ENCODE measurements around the gene SMCO3. TPM values are rescaled to one million over a fixed set of nuclear protein-coding genes. Genes with fewer than 3 reads are reported as not detected.

SMCO3 gene
- total and polyA plus RNA-seq, 2 of the 8 experiments (the other 6 are each of a cell fraction or from before 2014, with no cell fraction given): not detected

DNA sequence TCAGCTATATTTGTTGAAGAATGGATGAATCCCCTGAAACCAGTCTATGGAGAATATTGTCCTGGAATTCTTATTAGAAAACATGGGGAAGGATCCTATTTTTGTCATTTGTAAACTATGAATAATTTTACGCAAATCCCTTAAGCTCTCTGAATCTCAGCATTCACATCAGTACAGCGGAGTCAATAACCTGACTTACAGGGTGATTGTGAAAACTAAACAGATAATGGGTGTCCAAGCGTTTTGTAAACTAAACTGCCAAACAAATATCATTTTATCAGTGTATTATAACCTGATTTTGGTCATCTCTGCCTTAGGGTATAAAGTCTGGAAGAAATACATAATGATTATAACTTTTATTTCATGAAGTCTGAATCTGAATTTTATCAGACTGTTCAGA, 19.4 kb upstream of the SMCO3 start:
- CTCF ChIA-PET (ENCODE audit: partially characterized antibody): interaction anchor here (1.0 to 1.6 kb wide), 3 partner anchors 12 to 105 kb away, joined by 4 to 6 read pairs (median 4); partner anchors contain the start of gene ERP27
- H3K9ac ChIP-seq (replicated peaks in 1 of 4; ENCODE audit: extremely low read depth in 1 of 4, low read depth in 3 of 4, low read length in 3 of 4): no peak overlapping the region

More for the DNA sequence above, 19.4 kb upstream of the SMCO3 start:
- DNase-seq (ENCODE audit: low read depth in 1 of 2, low spot score in 2 of 2) (no peak), FAIRE-seq (no peak)
- Histone ChIP-seq H2BK120ac (replicated peaks; ENCODE audit: low read depth, low read length) (no peak overlapping the region), H3K79me2 (ENCODE audit: control insufficient read depth in 1 of 2, insufficient read depth in 2 of 2, low read length in 2 of 2) (no peaks in the 10 kb centered on the region), H4K20me1 (replicated peaks in 1 of 2; ENCODE audit: control insufficient read depth in 1 of 2, insufficient read depth in 2 of 2, low read length in 2 of 2) (no peaks in the 10 kb centered on the region), H3K23me2 (ENCODE audit: low read depth, low read length) (no peaks in the 10 kb centered on the region), H3K79me1 (ENCODE audit: low read depth, low read length) (no peaks in the 10 kb centered on the region), H3K4ac (replicated peaks; ENCODE audit: insufficient read length, low read depth, low read length) (no peak overlapping the region), H3K27me3 (replicated peaks in 1 of 4; ENCODE audit: control insufficient read depth in 3 of 4, extremely low read depth in 1 of 4, insufficient read depth in 3 of 4, low read length in 3 of 4) (no peaks in the 10 kb centered on the region), H2BK20ac (ENCODE audit: low read length) (no peak overlapping the region), H4K91ac (replicated peaks; ENCODE audit: insufficient read length, low read length) (no peak overlapping the region), H3K18ac (ENCODE audit: extremely low read depth, low read length) (no peak overlapping the region), H2BK12ac (ENCODE audit: low read depth, low read length) (no peak overlapping the region), H3K56ac (replicated peaks; ENCODE audit: insufficient read length, low read depth, low read length) (no peak overlapping the region), H3K14ac (ENCODE audit: insufficient read length) (no peak overlapping the region), H2AFZ (ENCODE audit: low read length) (no peak overlapping the region), H3K4me3 (ENCODE audit: extremely low read depth in 1 of 4, insufficient read depth in 2 of 4, low read depth in 3 of 4, low read length in 4 of 4) (no peak overlapping the region), H3K9me3 (ENCODE audit: insufficient read depth in 2 of 2, low read depth in 1 of 2, low read length in 1 of 2) (no peaks in the 10 kb centered on the region), H2AK5ac (ENCODE audit: low read depth, low read length) (no peak overlapping the region), H2BK5ac (ENCODE audit: low read depth, low read length) (no peak overlapping the region), H3K4me1 (replicated peaks in 1 of 4; ENCODE audit: control insufficient read depth in 3 of 4, insufficient read depth in 4 of 4, low read length in 3 of 4) (no peaks in the 10 kb centered on the region), H3K4me2 (ENCODE audit: insufficient read depth in 1 of 2, low read depth in 2 of 2, low read length in 2 of 2) (no peak overlapping the region), H3K23ac (ENCODE audit: insufficient read length) (no peak overlapping the region), H4K8ac (ENCODE audit: extremely low read depth, insufficient read depth, low read length) (no peak overlapping the region), H3K36me3 (ENCODE audit: control insufficient read depth in 2 of 4, insufficient read depth in 4 of 4, low read length in 3 of 4) (no peaks in the 10 kb centered on the region), H2BK15ac (ENCODE audit: low read length) (no peak overlapping the region), H4K5ac (ENCODE audit: insufficient read length, low read depth, low read length) (no peak overlapping the region), H3K27ac (ENCODE audit: low read depth, low read length) (no peak overlapping the region)
- 90% methylated on average over 3 of the region's 3 CpGs; no CpG with 5 or more reads in 1 of the 2 experiments for WGBS, 2 experiments (ENCODE audit: extremely low coverage in 1 of 2, insufficient coverage in 1 of 2, insufficient read length in 1 of 2, insufficient replicate concordance in 2 of 2, low coverage in 1 of 2, low lambda C conversion rate in 2 of 2, missing lambda C conversion rate in 1 of 2)
- TF ChIP-seq SIRT6 (IDR thresholded peaks at IDR 0.05; ENCODE audit: low read length) (no peak), EP300 (IDR thresholded peaks at IDR 0.05; ENCODE audit: borderline replicate concordance in 1 of 2, low read depth in 2 of 2, low read length in 2 of 2) (no peak), TBP (IDR thresholded peaks at IDR 0.05; ENCODE audit: low read depth, low read length) (no peak), SUZ12 (IDR thresholded peaks at IDR 0.05; ENCODE audit: low read length) (no peak), SP1 (IDR thresholded peaks at IDR 0.05; ENCODE audit: low read depth, low read length) (no peak), SIN3A (conservative IDR thresholded peaks at IDR 0.05 in 1 of 2, IDR thresholded peaks at IDR 0.05 in 1 of 2; ENCODE audit: low read depth in 1 of 2, low read length in 2 of 2) (no peak), ATF3 (IDR thresholded peaks at IDR 0.05; ENCODE audit: insufficient read depth, low read depth, low read length) (no peak), RXRA (IDR thresholded peaks at IDR 0.05; ENCODE audit: insufficient read depth, low read depth, low read length) (no peak), SP2 (IDR thresholded peaks at IDR 0.05; ENCODE audit: low read length) (no peak), BRCA1 (IDR thresholded peaks at IDR 0.05; ENCODE audit: low read depth, low read length) (no peak), GTF2F1 (IDR thresholded peaks at IDR 0.05; ENCODE audit: borderline replicate concordance, low read depth, low read length) (no peak)
- POLR2A ChIA-PET (ENCODE audit: partially characterized antibody): no interaction called here

All from H1 (cell line).